HepG2 (cell line): ENCODE results near the gene LRRC27. TPM values are rescaled to one million over a fixed set of nuclear protein-coding genes. Genes with fewer than 3 reads are reported as not detected.
A peak's percentile ranks its signal among the peaks of the same experiment; 100 is the strongest.

Source experiments
- CEBPG ChIP-seq: IDR thresholded peaks from 2 replicates; pipeline ENCODE4 v1.6.1; 2016
- ETV5 ChIP-seq: IDR thresholded peaks from 2 replicates; pipeline ENCODE4 v1.6.1; 2018; ENCODE audit warnings: missing biosample characterization, missing genetic modification reagents, inconsistent platforms, borderline replicate concordance
- HNRNPL ChIP-seq: fragments of 200-400 bp; formaldehyde crosslinking; IDR thresholded peaks from 2 replicates; pipeline ENCODE4 v1.6.1; 2017; ENCODE audit warnings: mild to moderate bottlenecking, low read depth, low read length
- HOXA5 ChIP-seq: sonication (generic); formaldehyde crosslinking; IDR thresholded peaks from 2 replicates; pipeline ENCODE4 v1.4.0; 2020; ENCODE audit warnings: missing genetic modification reagents
- ISL2 ChIP-seq: sonication (generic); formaldehyde crosslinking; IDR thresholded peaks from 2 replicates; pipeline ENCODE4 v1.5.0; 2020; ENCODE audit warnings: missing genetic modification reagents
- KLF12 ChIP-seq: sonication (generic); formaldehyde crosslinking; IDR thresholded peaks from 2 replicates; pipeline ENCODE4 v1.4.0; 2020; ENCODE audit warnings: missing genetic modification reagents, borderline replicate concordance
- POLR2AphosphoS2 ChIP-seq: IDR thresholded peaks from 2 replicates; pipeline ENCODE4 v1.6.1; 2011; ENCODE audit warnings: low read depth, low read length, improper control_type of control experiment
- POLR2G ChIP-seq: fragments of 200-400 bp; formaldehyde crosslinking; IDR thresholded peaks from 2 replicates; pipeline ENCODE4 v1.6.1; 2018; ENCODE audit warnings: mild to moderate bottlenecking, low read depth, low read length, moderate library complexity
- SOX13 ChIP-seq, 3 experiments: fragments of 450-650 bp in 1 of 3; sonication (generic) in 1 of 3; formaldehyde crosslinking in 1 of 3; IDR thresholded peaks in 2 of 3; conservative IDR thresholded peaks in 1 of 3; 2 replicates each; pipeline versions ENCODE4 v1.5.0 to v1.6.1; 2016 to 2020; ENCODE audit warnings: antibody characterized with exemption in 1 of 3, mild to moderate bottlenecking in 1 of 3, missing compliant biosample characterization in 1 of 3, missing genetic modification reagents in 1 of 3, moderate library complexity in 1 of 3
- SOX5 ChIP-seq: IDR thresholded peaks from 2 replicates; pipeline ENCODE4 v1.6.1; 2016; ENCODE audit warnings: borderline replicate concordance
- TBL1XR1 ChIP-seq: fragments of 150-350 bp; IDR thresholded peaks from 2 replicates; pipeline ENCODE4 v1.6.1; 2014; ENCODE audit warnings: borderline replicate concordance, low read length; ENCODE audit not compliant: partially characterized antibody
- ZIK1 ChIP-seq: sonication (generic); formaldehyde crosslinking; IDR thresholded peaks from 2 replicates; pipeline ENCODE4 v1.5.0; 2020; ENCODE audit warnings: mild to moderate bottlenecking, low read depth, missing genetic modification reagents, borderline replicate concordance
- ZNF225 ChIP-seq: sonication (generic); formaldehyde crosslinking; IDR thresholded peaks from 2 replicates; pipeline ENCODE4 v1.4.0; 2020; ENCODE audit warnings: mild to moderate bottlenecking, missing genetic modification reagents
- ZNF441 ChIP-seq: sonication (generic); formaldehyde crosslinking; IDR thresholded peaks from 2 replicates; pipeline ENCODE4 v1.7.0; 2021; ENCODE audit warnings: missing genetic modification reagents, borderline replicate concordance
- ZNF510 ChIP-seq: sonication (generic); formaldehyde crosslinking; IDR thresholded peaks from 2 replicates; pipeline ENCODE4 v1.4.0; 2020; ENCODE audit warnings: low read depth, mild to moderate bottlenecking, missing genetic modification reagents
- ZNF572 ChIP-seq: sonication (generic); formaldehyde crosslinking; IDR thresholded peaks from 2 replicates; pipeline ENCODE4 v1.5.1; 2020; ENCODE audit warnings: mild to moderate bottlenecking, missing genetic modification reagents
- ZNF589 ChIP-seq: sonication (generic); formaldehyde crosslinking; conservative IDR thresholded peaks from 2 replicates; pipeline ENCODE4 v1.8.0; 2022; ENCODE audit warnings: mild to moderate bottlenecking, moderate library complexity, missing genetic modification reagents
- ZNF619 ChIP-seq: sonication (generic); formaldehyde crosslinking; IDR thresholded peaks from 2 replicates; pipeline ENCODE4 v1.4.0; 2020; ENCODE audit warnings: mild to moderate bottlenecking, missing genetic modification reagents
- ZNF790 ChIP-seq: sonication (generic); formaldehyde crosslinking; IDR thresholded peaks from 2 replicates; pipeline ENCODE4 v1.8.0; 2022; ENCODE audit warnings: missing genetic modification reagents, mild to moderate bottlenecking, borderline replicate concordance
- polyA plus RNA-seq, 8 experiments: library from polyadenylated mRNA; depleted of rRNA in 3 of 8; stranded (reverse) in 7 of 8; unstranded in 1 of 8; fragments of >200 nt; fragmentation: Illumina TruSeq in 4 of 8; extraction: Trizol in 4 of 8; gene quantifications; 2 replicates each; pipeline versions ENCODE4 v1.2.1 to v1.2.3, GENCODE V29; 2011 to 2016; ENCODE audit warnings: low read depth in 4 of 8, missing spikeins in 1 of 8, mixed read lengths in 1 of 8; ENCODE audit not compliant: insufficient read depth in 1 of 8
- total RNA-seq, 5 experiments: library from RNA; depleted of rRNA; stranded (reverse); fragments of >200 nt; fragmentation: Illumina TruSeq; extraction: Trizol; gene quantifications; 2 replicates each; pipeline ENCODE4 v1.2.3, GENCODE V29; 2016; ENCODE audit warnings: low read depth in 1 of 5
- TF ChIP-seq, protein P1 (sequence below): sonication (generic); formaldehyde crosslinking; IDR thresholded peaks from 2 replicates; pipeline ENCODE4 v1.4.0; 2020; ENCODE audit warnings: missing genetic modification reagents
- TF ChIP-seq, protein P2 (sequence below): sonication (generic); formaldehyde crosslinking; IDR thresholded peaks from 2 replicates; pipeline ENCODE4 v1.9.0; 2021; ENCODE audit warnings: missing genetic modification reagents, borderline replicate concordance
- TF ChIP-seq, protein P3 (sequence below): sonication (generic); formaldehyde crosslinking; IDR thresholded peaks from 2 replicates; pipeline ENCODE4 v1.4.0; 2020; ENCODE audit warnings: missing genetic modification reagents
- TF ChIP-seq, protein P4 (sequence below): IDR thresholded peaks from 2 replicates; pipeline ENCODE4 v1.6.1; 2012; ENCODE audit warnings: inconsistent platforms
- TF ChIP-seq, protein P5 (sequence below): sonication (generic); formaldehyde crosslinking; IDR thresholded peaks from 2 replicates; pipeline ENCODE4 v1.4.0; 2020; ENCODE audit warnings: missing genetic modification reagents, mild to moderate bottlenecking, borderline replicate concordance

LRRC27 gene
- total and polyA plus RNA-seq, 2 of the 13 experiments (the other 11 are each of a cell fraction or from before 2014, with no cell fraction given) = 4.2 to 4.6 TPM

DNA sequence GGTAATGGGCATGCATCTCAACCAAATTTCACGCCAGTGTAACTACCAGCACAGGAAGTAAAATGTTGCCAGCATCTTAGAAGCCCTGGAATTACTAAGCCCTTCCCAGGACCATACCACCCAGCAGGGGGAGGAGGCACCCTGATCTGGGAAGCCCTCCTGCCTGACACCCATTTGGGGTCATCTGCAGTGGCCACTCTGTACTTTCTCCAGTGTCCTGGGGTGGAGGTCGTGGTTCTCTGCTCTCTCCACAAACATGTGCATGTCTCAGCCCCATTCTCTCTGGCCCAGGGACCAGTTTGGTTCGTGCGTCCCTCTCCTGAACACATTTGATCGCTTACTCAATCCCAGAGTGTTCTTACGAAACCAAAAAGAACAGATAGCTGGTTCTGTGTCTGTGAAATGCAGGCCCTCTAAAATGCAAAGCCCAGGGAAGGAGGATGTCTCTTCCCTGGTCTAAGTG lies 9.4 kb upstream of the LRRC27 start (continued):
- TF ChIP-seq, protein P1, sequence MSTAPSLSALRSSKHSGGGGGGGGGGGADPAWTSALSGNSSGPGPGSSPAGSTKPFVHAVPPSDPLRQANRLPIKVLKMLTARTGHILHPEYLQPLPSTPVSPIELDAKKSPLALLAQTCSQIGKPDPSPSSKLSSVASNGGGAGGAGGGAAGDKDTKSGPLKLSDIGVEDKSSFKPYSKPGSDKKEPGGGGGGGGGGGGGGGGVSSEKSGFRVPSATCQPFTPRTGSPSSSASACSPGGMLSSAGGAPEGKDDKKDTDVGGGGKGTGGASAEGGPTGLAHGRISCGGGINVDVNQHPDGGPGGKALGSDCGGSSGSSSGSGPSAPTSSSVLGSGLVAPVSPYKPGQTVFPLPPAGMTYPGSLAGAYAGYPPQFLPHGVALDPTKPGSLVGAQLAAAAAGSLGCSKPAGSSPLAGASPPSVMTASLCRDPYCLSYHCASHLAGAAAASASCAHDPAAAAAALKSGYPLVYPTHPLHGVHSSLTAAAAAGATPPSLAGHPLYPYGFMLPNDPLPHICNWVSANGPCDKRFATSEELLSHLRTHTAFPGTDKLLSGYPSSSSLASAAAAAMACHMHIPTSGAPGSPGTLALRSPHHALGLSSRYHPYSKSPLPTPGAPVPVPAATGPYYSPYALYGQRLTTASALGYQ (CRISPR knock-in tag) = no peak
- TF ChIP-seq, protein P2, sequence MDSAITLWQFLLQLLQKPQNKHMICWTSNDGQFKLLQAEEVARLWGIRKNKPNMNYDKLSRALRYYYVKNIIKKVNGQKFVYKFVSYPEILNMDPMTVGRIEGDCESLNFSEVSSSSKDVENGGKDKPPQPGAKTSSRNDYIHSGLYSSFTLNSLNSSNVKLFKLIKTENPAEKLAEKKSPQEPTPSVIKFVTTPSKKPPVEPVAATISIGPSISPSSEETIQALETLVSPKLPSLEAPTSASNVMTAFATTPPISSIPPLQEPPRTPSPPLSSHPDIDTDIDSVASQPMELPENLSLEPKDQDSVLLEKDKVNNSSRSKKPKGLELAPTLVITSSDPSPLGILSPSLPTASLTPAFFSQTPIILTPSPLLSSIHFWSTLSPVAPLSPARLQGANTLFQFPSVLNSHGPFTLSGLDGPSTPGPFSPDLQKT = no peak
- TF ChIP-seq KLF12 (CRISPR knock-in tag) (no peak), CEBPG (peak; percentile 97), TBL1XR1 (no peak), ETV5 (CRISPR knock-in tag) (0 out of 2 replicates have a peak, but pooled peaks have one; percentile 15), POLR2G (peak; percentile 56; the same call in 1 of the 2 replicates), ZNF572 (CRISPR knock-in tag) (no peak), ZIK1 (no peak), ZNF225 (CRISPR knock-in tag) (no peak), ZNF790 (CRISPR knock-in tag) (no peak), SOX5 (peak; percentile 15; the same call in 1 of the 2 replicates), HNRNPL (no peak), SOX13 (IDR thresholded peaks at IDR 0.05) (no peak), SOX13 (CRISPR knock-in tag; conservative IDR thresholded peaks at IDR 0.05 in 1 of 2, IDR thresholded peaks at IDR 0.05 in 1 of 2) (no peak), HOXA5 (0 out of 2 replicates have a peak, but pooled peaks have one; percentile 36), ZNF589 (CRISPR knock-in tag) (no peak), POLR2AphosphoS2 (no peak), ZNF619 (no peak), ZNF441 (CRISPR knock-in tag) (no peak), ISL2 (CRISPR knock-in tag) (no peak), ZNF510 (CRISPR knock-in tag) (no peak)
- TF ChIP-seq, protein P3, sequence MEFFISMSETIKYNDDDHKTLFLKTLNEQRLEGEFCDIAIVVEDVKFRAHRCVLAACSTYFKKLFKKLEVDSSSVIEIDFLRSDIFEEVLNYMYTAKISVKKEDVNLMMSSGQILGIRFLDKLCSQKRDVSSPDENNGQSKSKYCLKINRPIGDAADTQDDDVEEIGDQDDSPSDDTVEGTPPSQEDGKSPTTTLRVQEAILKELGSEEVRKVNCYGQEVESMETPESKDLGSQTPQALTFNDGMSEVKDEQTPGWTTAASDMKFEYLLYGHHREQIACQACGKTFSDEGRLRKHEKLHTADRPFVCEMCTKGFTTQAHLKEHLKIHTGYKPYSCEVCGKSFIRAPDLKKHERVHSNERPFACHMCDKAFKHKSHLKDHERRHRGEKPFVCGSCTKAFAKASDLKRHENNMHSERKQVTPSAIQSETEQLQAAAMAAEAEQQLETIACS = no peak
- TF ChIP-seq, protein P4, sequence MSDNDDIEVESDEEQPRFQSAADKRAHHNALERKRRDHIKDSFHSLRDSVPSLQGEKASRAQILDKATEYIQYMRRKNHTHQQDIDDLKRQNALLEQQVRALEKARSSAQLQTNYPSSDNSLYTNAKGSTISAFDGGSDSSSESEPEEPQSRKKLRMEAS = 0 out of 2 replicates have a peak, but pooled peaks have one; percentile 30
- TF ChIP-seq, protein P5, sequence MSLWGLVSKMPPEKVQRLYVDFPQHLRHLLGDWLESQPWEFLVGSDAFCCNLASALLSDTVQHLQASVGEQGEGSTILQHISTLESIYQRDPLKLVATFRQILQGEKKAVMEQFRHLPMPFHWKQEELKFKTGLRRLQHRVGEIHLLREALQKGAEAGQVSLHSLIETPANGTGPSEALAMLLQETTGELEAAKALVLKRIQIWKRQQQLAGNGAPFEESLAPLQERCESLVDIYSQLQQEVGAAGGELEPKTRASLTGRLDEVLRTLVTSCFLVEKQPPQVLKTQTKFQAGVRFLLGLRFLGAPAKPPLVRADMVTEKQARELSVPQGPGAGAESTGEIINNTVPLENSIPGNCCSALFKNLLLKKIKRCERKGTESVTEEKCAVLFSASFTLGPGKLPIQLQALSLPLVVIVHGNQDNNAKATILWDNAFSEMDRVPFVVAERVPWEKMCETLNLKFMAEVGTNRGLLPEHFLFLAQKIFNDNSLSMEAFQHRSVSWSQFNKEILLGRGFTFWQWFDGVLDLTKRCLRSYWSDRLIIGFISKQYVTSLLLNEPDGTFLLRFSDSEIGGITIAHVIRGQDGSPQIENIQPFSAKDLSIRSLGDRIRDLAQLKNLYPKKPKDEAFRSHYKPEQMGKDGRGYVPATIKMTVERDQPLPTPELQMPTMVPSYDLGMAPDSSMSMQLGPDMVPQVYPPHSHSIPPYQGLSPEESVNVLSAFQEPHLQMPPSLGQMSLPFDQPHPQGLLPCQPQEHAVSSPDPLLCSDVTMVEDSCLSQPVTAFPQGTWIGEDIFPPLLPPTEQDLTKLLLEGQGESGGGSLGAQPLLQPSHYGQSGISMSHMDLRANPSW (CRISPR knock-in tag) = no peak
